LNCAP (cell line): ENCODE results near the gene SYDE2.

Source experiments
- CTCF ChIP-seq: fragments of 450-650 bp; IDR thresholded peaks from 2 replicates; pipeline ENCODE4 v1.5.1; 2017; ENCODE audit warnings: mild to moderate bottlenecking

The SYDE2 gene

GRCh38 chr1:85137660-85138059 is 63.2 kb downstream of the SYDE2 start:
- TF ChIP-seq CTCF = no peak

- no peak for TF ChIP-seq CTCF
These were observed 65.4 kb downstream of the SYDE2 start for GRCh38 chr1:85135392-85135798.

- TF ChIP-seq CTCF = no peak
These were observed 66.0 kb downstream of the SYDE2 start for GRCh38 chr1:85134583-85135391.

GRCh38 chr1:85133565-85134159 is 67.2 kb downstream of the SYDE2 start:
- no peak for TF ChIP-seq CTCF

GRCh38 chr1:85132078-85132720 is 68.6 kb downstream of the SYDE2 start:
- TF ChIP-seq CTCF = no peak

- TF ChIP-seq CTCF = no peak
These were observed 72.5 kb downstream of the SYDE2 start for GRCh38 chr1:85128316-85128715.

- TF ChIP-seq CTCF = no peak
These were observed 74.9 kb downstream of the SYDE2 start for GRCh38 chr1:85125891-85126290.
